SK-N-SH (cell line): ENCODE measurements around the gene MUC5B. TPM values are rescaled to one million over a fixed set of nuclear protein-coding genes. Genes with fewer than 3 reads are reported as not detected.

Source experiments
- CTCF ChIA-PET: fragments of 300-600, 350-600 bp; formaldehyde crosslinking; extraction: SDS; loops from one replicate; lab custom pipeline; 2021; lab: Yijun Ruan, JAX
- POLR2A ChIA-PET: fragments of 350-600 bp; sonication (Branson Sonifier 250); formaldehyde crosslinking; extraction: SDS; loops from one replicate; lab custom pipeline; 2020; ENCODE audit warnings: antibody characterized with exemption, inconsistent platforms; lab: Yijun Ruan, JAX
- DNase-seq: peaks from one replicate; pipeline ENCODE4 v3.0.0; 2012
- H2AFZ ChIP-seq: fragments of 200-600 bp; sonication (generic); 2 replicates; pipeline ENCODE4 v1.8.1; 2016; ENCODE audit warnings: antibody characterized with exemption, mild to moderate bottlenecking, low read depth
- H3F3A ChIP-seq: fragments of 200-600 bp; sonication (generic); replicated peaks from 2 replicates; pipeline ENCODE3; 2016; ENCODE audit warnings: antibody characterized with exemption, mild to moderate bottlenecking; ENCODE audit not compliant: insufficient read depth
- H3K27ac ChIP-seq, 2 experiments: fragments of 200-500 bp in 1 of 2; fragments of 200-600 bp in 1 of 2; sonication (Bioruptor generic) in 1 of 2; sonication (generic), shearing (Covaris generic) in 1 of 2; 2 replicates each; pipeline versions ENCODE4 v1.5.1 to v1.6.1; 2014 to 2016; ENCODE audit warnings: low read depth in 2 of 2, inconsistent platforms in 1 of 2, low read length in 1 of 2, mild to moderate bottlenecking in 1 of 2, mixed read lengths in 1 of 2
- H3K27me3 ChIP-seq: fragments of 200-600 bp; sonication (generic), shearing (Covaris generic); 2 replicates; pipeline ENCODE4 v1.6.1; 2016; ENCODE audit warnings: mixed run types; ENCODE audit not compliant: insufficient read depth
- H3K36me3 ChIP-seq, 2 experiments: fragments of 200-500 bp in 1 of 2; fragments of 200-600 bp in 1 of 2; sonication (Bioruptor generic) in 1 of 2; sonication (generic) in 1 of 2; replicated peaks in 1 of 2; 2 replicates each; pipeline versions ENCODE3 to v1.5.1; 2014 to 2016; ENCODE audit warnings: low read length in 1 of 2, mild to moderate bottlenecking in 1 of 2; ENCODE audit not compliant: insufficient read depth in 2 of 2, control insufficient read depth in 1 of 2
- H3K4me1 ChIP-seq, 2 experiments: fragments of 200-500 bp in 1 of 2; fragments of 200-600 bp in 1 of 2; sonication (Bioruptor generic) in 1 of 2; sonication (generic), shearing (Covaris generic) in 1 of 2; 2 replicates each; pipeline versions ENCODE4 v1.5.1 to v1.6.1; 2014 to 2016; ENCODE audit warnings: low read depth in 1 of 2, low read length in 1 of 2, mixed run types in 1 of 2; ENCODE audit not compliant: insufficient read depth in 2 of 2, control insufficient read depth in 1 of 2
- H3K4me2 ChIP-seq: fragments of 200-600 bp; sonication (generic), shearing (Covaris generic); 2 replicates; pipeline ENCODE4 v1.6.1; 2017; ENCODE audit warnings: mixed run types
- H3K4me3 ChIP-seq, 2 experiments: fragments of 200-500 bp in 1 of 2; fragments of 200-600 bp in 1 of 2; sonication (Bioruptor generic) in 1 of 2; sonication (generic), shearing (Covaris generic) in 1 of 2; 2 replicates each; pipeline versions ENCODE4 v1.5.1 to v1.8.1; 2014 to 2016; ENCODE audit warnings: low read depth in 2 of 2, inconsistent platforms in 1 of 2, low read length in 1 of 2, mild to moderate bottlenecking in 1 of 2, mixed read lengths in 1 of 2, moderate library complexity in 1 of 2
- H3K79me2 ChIP-seq: fragments of 200-600 bp; sonication (generic); 2 replicates; pipeline ENCODE4 v1.8.1; 2017; ENCODE audit warnings: mild to moderate bottlenecking; ENCODE audit not compliant: insufficient read depth
- H3K9ac ChIP-seq: fragments of 200-600 bp; sonication (generic); 2 replicates; pipeline ENCODE4 v1.6.1; 2017; ENCODE audit warnings: mixed run types
- H3K9me2 ChIP-seq: fragments of 200-600 bp; sonication (generic); 2 replicates; pipeline ENCODE4 v1.6.1; 2017; ENCODE audit warnings: mixed run types
- H3K9me3 ChIP-seq: fragments of 200-600 bp; sonication (generic); 2 replicates; pipeline ENCODE4 v1.6.1; 2017; ENCODE audit warnings: mixed run types, mild to moderate bottlenecking, moderate library complexity
- H4K20me1 ChIP-seq: fragments of 200-600 bp; sonication (generic); 2 replicates; pipeline ENCODE4 v1.6.1; 2017; ENCODE audit warnings: mild to moderate bottlenecking, mixed run types; ENCODE audit not compliant: insufficient read depth
- CHD2 ChIP-seq: fragments of 150-350 bp; IDR thresholded peaks from 2 replicates; pipeline ENCODE4 v1.6.1; 2018; ENCODE audit warnings: low read length; ENCODE audit not compliant: partially characterized antibody
- ELF1 ChIP-seq: IDR thresholded peaks from 2 replicates; pipeline ENCODE4 v1.4.0; 2012
- EZH2phosphoT487 ChIP-seq: fragments of 200-600 bp; sonication (generic); IDR thresholded peaks from 2 replicates; pipeline ENCODE4 v1.6.1; 2017; ENCODE audit warnings: low read depth, mixed run types, mild to moderate bottlenecking, antibody characterized with exemption, moderate library complexity, borderline replicate concordance
- FOSL2 ChIP-seq: IDR thresholded peaks from 2 replicates; pipeline ENCODE4 v1.4.0; 2012; ENCODE audit warnings: low read depth, mild to moderate bottlenecking, moderate library complexity, borderline replicate concordance
- FOXJ3 ChIP-seq: sonication (generic); formaldehyde crosslinking; IDR thresholded peaks from 2 replicates; pipeline ENCODE4 v1.5.1; 2020; ENCODE audit warnings: mild to moderate bottlenecking, missing genetic modification reagents
- GABPA ChIP-seq: IDR thresholded peaks from 2 replicates; pipeline ENCODE4 v1.4.0; 2012; ENCODE audit warnings: low read depth, mild to moderate bottlenecking
- GATA2 ChIP-seq: sonication (generic); formaldehyde crosslinking; IDR thresholded peaks from 2 replicates; pipeline ENCODE4 v1.5.0; 2020; ENCODE audit warnings: mild to moderate bottlenecking, missing genetic modification reagents
- JUND ChIP-seq: IDR thresholded peaks from 2 replicates; pipeline ENCODE4 v1.4.0; 2012
- MEF2A ChIP-seq: IDR thresholded peaks from 2 replicates; pipeline ENCODE4 v1.4.0; 2012; ENCODE audit warnings: low read depth, borderline replicate concordance
- MXI1 ChIP-seq: IDR thresholded peaks from 2 replicates; pipeline ENCODE4 v1.6.1; 2012; ENCODE audit warnings: mild to moderate bottlenecking, low read depth, low read length, improper control_type of control experiment
- NFIC ChIP-seq: IDR thresholded peaks from 2 replicates; pipeline ENCODE4 v1.4.0; 2012; ENCODE audit warnings: borderline replicate concordance
- POLR2AphosphoS5 ChIP-seq: IDR thresholded peaks from 2 replicates; pipeline ENCODE4 v1.6.1; 2012; ENCODE audit warnings: low read depth, low read length
- RFX5 ChIP-seq: IDR thresholded peaks from 2 replicates; pipeline ENCODE4 v1.6.1; 2012; ENCODE audit warnings: mild to moderate bottlenecking, improper control_type of control experiment, low read length
- RXRA ChIP-seq: IDR thresholded peaks from 2 replicates; pipeline ENCODE4 v1.4.0; 2012; ENCODE audit warnings: low read depth, mild to moderate bottlenecking, borderline replicate concordance
- SIN3A ChIP-seq: IDR thresholded peaks from 2 replicates; pipeline ENCODE4 v1.6.1; 2012; ENCODE audit warnings: low read depth, mild to moderate bottlenecking, low read length, moderate library complexity, borderline replicate concordance
- TAF1 ChIP-seq: IDR thresholded peaks from 2 replicates; pipeline ENCODE4 v1.6.1; 2012; ENCODE audit warnings: low read depth, mild to moderate bottlenecking, low read length, moderate library complexity, borderline replicate concordance
- YY1 ChIP-seq: IDR thresholded peaks from 2 replicates; pipeline ENCODE4 v1.4.0; 2012; ENCODE audit warnings: low read depth, mild to moderate bottlenecking
- WGBS: methylation state at CpG from one replicate; pipeline ENCODE4 v1.1.6; 2017; ENCODE audit warnings: low lambda C conversion rate; 5-methylcytosine and 5-hydroxymethylcytosine counted together
- polyA plus RNA-seq, 3 experiments: library from polyadenylated mRNA; depleted of rRNA; stranded (reverse); fragments of >200 nt; gene quantifications; 2 replicates each; pipeline ENCODE4 v1.2.3, GENCODE V29; 2012
- TF ChIP-seq, protein P1 (sequence below): fragments of 150-350 bp; IDR thresholded peaks from 2 replicates; pipeline ENCODE4 v1.6.1; 2017; ENCODE audit warnings: antibody characterized with exemption, low read length, low read depth, borderline replicate concordance
- TF ChIP-seq, protein P2 (sequence below): IDR thresholded peaks from 2 replicates; pipeline ENCODE4 v1.4.0; 2012; ENCODE audit warnings: low read depth, borderline replicate concordance

MUC5B gene
- polyA plus RNA-seq, 1 of the 3 experiments (the other 2 are of a cell fraction) = not detected

DNA sequence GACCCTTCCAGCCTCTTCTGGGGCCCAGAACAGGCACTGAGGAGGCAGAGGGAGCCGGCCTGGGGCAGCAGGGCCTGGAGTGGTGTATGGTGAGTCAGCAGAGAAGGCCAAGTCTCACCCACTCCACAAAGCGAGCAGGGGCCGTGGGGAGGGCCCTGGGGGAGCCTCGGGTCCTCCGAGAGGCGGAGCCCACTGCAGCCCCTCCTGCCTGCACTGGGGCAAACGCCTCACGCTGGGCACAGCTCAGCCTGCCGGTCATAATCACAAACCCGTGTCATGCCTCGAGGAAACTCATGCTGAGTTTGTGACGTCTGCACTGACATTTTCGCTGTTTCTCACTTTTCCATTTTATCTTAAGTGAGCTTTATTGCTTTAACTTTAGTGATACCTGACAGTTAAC lies 48.1 kb downstream of the MUC5B start:
- Histone ChIP-seq H3K4me2 (no peak overlapping the region), H3K4me3 (no peak overlapping the region), H4K20me1 (no peaks in the 10 kb centered on the region), H3K36me3 (peaks cover 0 to 14% of the 10 kb centered on the region in 2 experiments), H3K4me1 (peaks cover 0 to 8% of the 10 kb centered on the region in 2 experiments; a peak in 1 of 4 replicates), H3K27me3 (no peaks in the 10 kb centered on the region), H3K9ac (no peak overlapping the region), H2AFZ (no peak overlapping the region), H3F3A (no peaks in the 10 kb centered on the region), H3K79me2 (no peaks in the 10 kb centered on the region), H3K9me3 (no peaks in the 10 kb centered on the region), H3K27ac (no peak overlapping the region), H3K9me2 (no peaks in the 10 kb centered on the region)
- WGBS = 79% methylated on average over 6 of the region's 13 CpGs
- ChIA-PET POLR2A (no interaction called here), CTCF (interaction anchor here (1.3 to 1.5 kb wide), 2 partner anchors 245 to 304 kb away, joined by 3 to 4 read pairs; no protein-coding TSS in a partner anchor)
- TF ChIP-seq NFIC (no peak), TAF1 (no peak), POLR2AphosphoS5 (no peak), RXRA (no peak), GATA2 (CRISPR knock-in tag) (no peak), SIN3A (no peak)
- DNase-seq = no peak

DNA sequence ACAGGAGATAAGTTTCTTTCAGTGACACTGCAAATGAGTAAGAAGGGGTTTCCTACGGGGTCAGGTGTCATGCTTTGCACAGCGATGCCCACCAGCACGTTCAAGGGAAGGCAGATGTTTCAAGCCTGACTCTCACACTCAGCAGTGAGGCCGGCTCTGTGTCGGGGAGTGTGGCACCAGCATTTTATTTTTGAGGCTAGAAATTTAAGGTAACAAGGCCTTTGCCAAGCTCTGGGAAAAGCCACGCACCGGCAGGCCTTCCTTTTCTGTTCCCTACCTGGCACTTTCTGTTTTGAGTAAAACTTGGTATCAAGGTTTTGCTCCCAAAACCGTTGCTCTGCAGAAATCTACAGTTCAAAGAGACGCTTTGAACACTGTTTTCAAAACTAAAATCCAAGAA lies 48.5 kb downstream of the MUC5B start:
- H3K27ac ChIP-seq = no peak overlapping the region
- no peak for DNase-seq
- ChIA-PET POLR2A (no interaction called here), CTCF (interaction anchor here (1.3 to 1.5 kb wide), 2 partner anchors 244 to 303 kb away, joined by 3 to 4 read pairs; no protein-coding TSS in a partner anchor)
- H3F3A ChIP-seq = no peaks in the 10 kb centered on the region
- H3K9me3 ChIP-seq = no peaks in the 10 kb centered on the region
- H3K4me3 ChIP-seq = no peak overlapping the region
- no peaks in the 10 kb centered on the region for H3K9me2 ChIP-seq
- no peaks in the 10 kb centered on the region for H3K79me2 ChIP-seq
- H3K4me1 ChIP-seq = peaks cover 0 to 12% of the 10 kb centered on the region in 2 experiments; a peak in 1 of 4 replicates
- no peak for TF ChIP-seq RFX5
- no peak for TF ChIP-seq MEF2A
- TF ChIP-seq FOXJ3 (CRISPR knock-in tag) = no peak
- TF ChIP-seq MXI1 = no peak
- no peak for TF ChIP-seq EZH2phosphoT487
- TF ChIP-seq, protein P1, sequence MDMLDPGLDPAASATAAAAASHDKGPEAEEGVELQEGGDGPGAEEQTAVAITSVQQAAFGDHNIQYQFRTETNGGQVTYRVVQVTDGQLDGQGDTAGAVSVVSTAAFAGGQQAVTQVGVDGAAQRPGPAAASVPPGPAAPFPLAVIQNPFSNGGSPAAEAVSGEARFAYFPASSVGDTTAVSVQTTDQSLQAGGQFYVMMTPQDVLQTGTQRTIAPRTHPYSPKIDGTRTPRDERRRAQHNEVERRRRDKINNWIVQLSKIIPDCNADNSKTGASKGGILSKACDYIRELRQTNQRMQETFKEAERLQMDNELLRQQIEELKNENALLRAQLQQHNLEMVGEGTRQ = no peak
- TF ChIP-seq YY1 = no peak
- no peak for TF ChIP-seq FOSL2
- TF ChIP-seq GATA2 (CRISPR knock-in tag) = no peak
- no peak for TF ChIP-seq ELF1
- no peak for TF ChIP-seq GABPA
- TF ChIP-seq, protein P2, sequence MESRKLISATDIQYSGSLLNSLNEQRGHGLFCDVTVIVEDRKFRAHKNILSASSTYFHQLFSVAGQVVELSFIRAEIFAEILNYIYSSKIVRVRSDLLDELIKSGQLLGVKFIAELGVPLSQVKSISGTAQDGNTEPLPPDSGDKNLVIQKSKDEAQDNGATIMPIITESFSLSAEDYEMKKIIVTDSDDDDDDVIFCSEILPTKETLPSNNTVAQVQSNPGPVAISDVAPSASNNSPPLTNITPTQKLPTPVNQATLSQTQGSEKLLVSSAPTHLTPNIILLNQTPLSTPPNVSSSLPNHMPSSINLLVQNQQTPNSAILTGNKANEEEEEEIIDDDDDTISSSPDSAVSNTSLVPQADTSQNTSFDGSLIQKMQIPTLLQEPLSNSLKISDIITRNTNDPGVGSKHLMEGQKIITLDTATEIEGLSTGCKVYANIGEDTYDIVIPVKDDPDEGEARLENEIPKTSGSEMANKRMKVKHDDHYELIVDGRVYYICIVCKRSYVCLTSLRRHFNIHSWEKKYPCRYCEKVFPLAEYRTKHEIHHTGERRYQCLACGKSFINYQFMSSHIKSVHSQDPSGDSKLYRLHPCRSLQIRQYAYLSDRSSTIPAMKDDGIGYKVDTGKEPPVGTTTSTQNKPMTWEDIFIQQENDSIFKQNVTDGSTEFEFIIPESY = no peak
- no peak for TF ChIP-seq JUND
- TF ChIP-seq CHD2 = no peak
- no peak overlapping the region for H2AFZ ChIP-seq
- no peaks in the 10 kb centered on the region for H4K20me1 ChIP-seq
- no peak overlapping the region for H3K9ac ChIP-seq
- no peak overlapping the region for H3K4me2 ChIP-seq
- peaks cover 0 to 16% of the 10 kb centered on the region in 2 experiments for H3K36me3 ChIP-seq
- WGBS = 88% methylated on average over 9 of the region's 9 CpGs
- H3K27me3 ChIP-seq = no peaks in the 10 kb centered on the region
